Vagina (tissue), 2 donors: ENCODE data around the gene KRT85. TPM values are rescaled to one million over a fixed set of nuclear protein-coding genes. Genes with fewer than 3 reads are reported as not detected.

ENCODE experiments used
- DNase-seq, 2 donors: peaks; one replicate each; pipeline ENCODE4 v3.0.0-alpha.2; 2017; ENCODE audit errors: extremely low spot score in 2 of 2
- H3K27ac ChIP-seq: fragments of 200-600 bp; sonication (generic); one replicate; pipeline ENCODE4 v1.5.1; 2019
- H3K27me3 ChIP-seq: fragments of 200-600 bp; sonication (generic); one replicate; pipeline ENCODE4 v1.5.1; 2019
- H3K36me3 ChIP-seq, 2 donors: fragments of 200-600 bp; sonication (generic); one replicate each; pipeline ENCODE4 v1.5.1; 2017 to 2019
- H3K4me1 ChIP-seq: fragments of 200-600 bp; sonication (generic); one replicate; pipeline ENCODE4 v1.5.1; 2019
- H3K4me3 ChIP-seq, 2 donors: fragments of 200-600 bp; sonication (generic); 1 replicate in 1 of 2; 2 replicates in 1 of 2; pipeline ENCODE4 v1.5.1; 2016 to 2019
- H3K9me3 ChIP-seq: fragments of 200-600 bp; sonication (generic); one replicate; pipeline ENCODE4 v1.5.1; 2019
- POLR2A ChIP-seq, 2 donors: fragments of 450-650 bp; IDR thresholded peaks; one replicate each; pipeline ENCODE4 v1.6.1; 2017; ENCODE audit warnings: antibody characterized with exemption in 2 of 2, mild to moderate bottlenecking in 2 of 2, moderate library complexity in 2 of 2
- POLR2AphosphoS5 ChIP-seq, 2 donors: sonication (generic); formaldehyde crosslinking; IDR thresholded peaks; one replicate each; pipeline ENCODE4 v1.9.0; 2017; ENCODE audit warnings: antibody characterized with exemption in 2 of 2, mild to moderate bottlenecking in 2 of 2, low read depth in 1 of 2; ENCODE audit not compliant: insufficient read depth in 1 of 2
- intact Hi-C: fragments of 100-400 bp; cut with DNase I; formaldehyde crosslinking; loops from one replicate; pipeline ENCODE4 v1.15.1; 2023
- total RNA-seq: library from RNA; depleted of rRNA; stranded (reverse); fragments of >200 nt; gene quantifications from one replicate; pipeline ENCODE4 v1.2.3, GENCODE V29; 2016
- TF ChIP-seq, protein P1 (sequence below), 3 experiments: fragments of 450-650 bp in 2 of 3; fragments of 200-600 bp in 1 of 3; sonication (generic) in 1 of 3; IDR thresholded peaks; one replicate each; pipeline ENCODE4 v1.5.1; 2017 to 2019; ENCODE audit warnings: antibody characterized with exemption in 3 of 3, mild to moderate bottlenecking in 2 of 3, moderate library complexity in 2 of 3

The KRT85 gene
- total RNA-seq, 1 donor from 2014 or later, result not detected

DNA sequence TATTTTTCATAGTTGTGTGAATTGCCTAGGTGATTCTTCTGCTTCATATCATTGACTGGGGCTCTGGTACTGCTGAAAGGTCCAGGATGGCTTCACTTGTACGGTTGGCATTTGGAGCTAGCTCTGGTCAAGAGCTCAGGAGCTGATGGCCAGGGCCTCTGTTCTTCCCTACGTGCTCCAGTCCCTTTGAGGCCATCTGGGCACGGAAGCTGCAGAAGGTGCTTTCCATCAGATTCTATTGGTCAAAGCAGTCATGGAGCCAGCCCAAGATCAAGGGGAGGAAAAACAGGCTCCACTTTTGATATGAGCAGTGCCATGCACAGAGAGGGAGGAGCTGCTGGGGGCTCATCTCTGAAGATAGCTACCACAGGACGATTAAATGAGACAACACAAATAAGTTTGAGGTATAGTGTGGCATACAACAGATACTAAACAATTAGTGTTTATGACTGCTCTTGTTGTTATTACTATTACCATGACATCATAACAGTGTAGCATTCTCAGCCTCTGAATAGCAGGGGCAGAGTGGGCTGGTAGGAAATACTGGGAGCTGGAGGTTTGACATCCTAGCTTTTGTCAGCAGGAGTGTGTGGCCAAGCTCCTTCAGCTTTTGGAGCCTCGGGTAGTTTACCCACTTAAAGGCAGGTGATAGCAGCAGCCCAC lies 56.5 kb downstream of the KRT85 start:
- H3K27me3 ChIP-seq, result no peaks in the 10 kb centered on the region
- H3K4me1 ChIP-seq, result peaks cover 11% of the 10 kb centered on the region
- TF ChIP-seq POLR2AphosphoS5 (IDR thresholded peaks at IDR 0.05; ENCODE audit: insufficient read depth in 1 of 2, low read depth in 1 of 2) (no peak), POLR2A (IDR thresholded peaks at IDR 0.05) (no peak)
- TF ChIP-seq, protein P1, sequence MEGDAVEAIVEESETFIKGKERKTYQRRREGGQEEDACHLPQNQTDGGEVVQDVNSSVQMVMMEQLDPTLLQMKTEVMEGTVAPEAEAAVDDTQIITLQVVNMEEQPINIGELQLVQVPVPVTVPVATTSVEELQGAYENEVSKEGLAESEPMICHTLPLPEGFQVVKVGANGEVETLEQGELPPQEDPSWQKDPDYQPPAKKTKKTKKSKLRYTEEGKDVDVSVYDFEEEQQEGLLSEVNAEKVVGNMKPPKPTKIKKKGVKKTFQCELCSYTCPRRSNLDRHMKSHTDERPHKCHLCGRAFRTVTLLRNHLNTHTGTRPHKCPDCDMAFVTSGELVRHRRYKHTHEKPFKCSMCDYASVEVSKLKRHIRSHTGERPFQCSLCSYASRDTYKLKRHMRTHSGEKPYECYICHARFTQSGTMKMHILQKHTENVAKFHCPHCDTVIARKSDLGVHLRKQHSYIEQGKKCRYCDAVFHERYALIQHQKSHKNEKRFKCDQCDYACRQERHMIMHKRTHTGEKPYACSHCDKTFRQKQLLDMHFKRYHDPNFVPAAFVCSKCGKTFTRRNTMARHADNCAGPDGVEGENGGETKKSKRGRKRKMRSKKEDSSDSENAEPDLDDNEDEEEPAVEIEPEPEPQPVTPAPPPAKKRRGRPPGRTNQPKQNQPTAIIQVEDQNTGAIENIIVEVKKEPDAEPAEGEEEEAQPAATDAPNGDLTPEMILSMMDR (IDR thresholded peaks at IDR 0.05), result no peak
- H3K36me3 ChIP-seq, result no peaks in the 10 kb centered on the region
- H3K9me3 ChIP-seq, result no peaks in the 10 kb centered on the region
- no peak overlapping the region for H3K27ac ChIP-seq
- intact Hi-C loops, result no loop called here
- DNase-seq, result no peak
- no peak overlapping the region for H3K4me3 ChIP-seq

Other genes with a start within 250 kb of the KRT85 start
- 7.9 TPM for gene KRT80, start 175.5 kb downstream of the KRT85 start, total RNA-seq
- 7.6 TPM for gene KRT7, start 134.2 kb downstream of the KRT85 start, total RNA-seq
- gene KRT86, start 92.8 kb downstream of the KRT85 start, total RNA-seq, result not detected
- gene KRT81, start 75.9 kb downstream of the KRT85 start, total RNA-seq, result not detected
- not detected for gene KRT83, start 46.1 kb downstream of the KRT85 start, total RNA-seq
- not detected for gene KRT84, start 18.2 kb upstream of the KRT85 start, total RNA-seq
- not detected for gene KRT82, start 38.9 kb upstream of the KRT85 start, total RNA-seq
- gene KRT75, start 66.9 kb upstream of the KRT85 start, total RNA-seq, result not detected
- gene KRT6B, start 84.7 kb upstream of the KRT85 start, total RNA-seq, result 184 TPM
- 257 TPM for gene KRT6C, start 106.3 kb upstream of the KRT85 start, total RNA-seq
- 7,258 TPM for gene KRT6A, start 125.8 kb upstream of the KRT85 start, total RNA-seq
- gene KRT5, start 152.9 kb upstream of the KRT85 start, total RNA-seq, result 4,247 TPM
- not detected for gene KRT71, start 185.7 kb upstream of the KRT85 start, total RNA-seq
- gene KRT74, start 206.4 kb upstream of the KRT85 start, total RNA-seq, result not detected
- gene KRT72, start 234.0 kb upstream of the KRT85 start, total RNA-seq, result not detected